Parathyroid adenoma (tissue), 2 donors: ENCODE data around the gene TSEN15.

Experiments used
- H2AFZ ChIP-seq: fragments of 300-600 bp; sonication (generic); one replicate; pipeline ENCODE4 v1.7.0; 2017; ENCODE audit warnings: antibody characterized with exemption, mild to moderate bottlenecking
- H3K27ac ChIP-seq: fragments of 300-600 bp; sonication (generic); one replicate; pipeline ENCODE4 v1.7.0; 2017
- H3K27me3 ChIP-seq: fragments of 300-600 bp; sonication (generic); one replicate; pipeline ENCODE4 v1.7.0; 2017; ENCODE audit warnings: low read length; ENCODE audit not compliant: control insufficient read depth, insufficient read depth
- H3K36me3 ChIP-seq: fragments of 300-600 bp; sonication (generic); one replicate; pipeline ENCODE4 v1.7.0; 2017; ENCODE audit warnings: low read length; ENCODE audit not compliant: control insufficient read depth, insufficient read depth
- H3K4me1 ChIP-seq: fragments of 300-600 bp; sonication (generic); one replicate; pipeline ENCODE4 v1.7.0; 2017; ENCODE audit warnings: control low read depth
- H3K4me2 ChIP-seq: fragments of 300-600 bp; sonication (generic); one replicate; pipeline ENCODE4 v1.7.0; 2017; ENCODE audit warnings: low read length
- H3K4me3 ChIP-seq: fragments of 300-600 bp; sonication (generic); one replicate; pipeline ENCODE4 v1.7.0; 2017; ENCODE audit warnings: low read depth, low read length
- H3K79me2 ChIP-seq: fragments of 300-600 bp; sonication (generic); one replicate; pipeline ENCODE4 v1.7.0; 2017; ENCODE audit warnings: control low read depth
- H3K9ac ChIP-seq: fragments of 300-600 bp; sonication (generic); one replicate; pipeline ENCODE4 v1.7.0; 2017; ENCODE audit warnings: mild to moderate bottlenecking
- H3K9me3 ChIP-seq: fragments of 300-600 bp; sonication (generic); one replicate; pipeline ENCODE4 v1.7.0; 2017; ENCODE audit warnings: low read length; ENCODE audit not compliant: control insufficient read depth
- TF ChIP-seq, protein P1 (sequence below): fragments of 300-600 bp; sonication (generic); IDR thresholded peaks from one replicate; pipeline ENCODE4 v1.7.0; 2017; ENCODE audit warnings: antibody characterized with exemption, mild to moderate bottlenecking
- donor health status: primary hyperparathyroidism.

The TSEN15 gene

GRCh38 chr1:184069675-184070074 is 18.1 kb downstream of the TSEN15 start:
- H3K9me3 ChIP-seq: no peaks in the 10 kb centered on the region
- no peaks in the 10 kb centered on the region for H3K4me1 ChIP-seq
- no peaks in the 10 kb centered on the region for H3K79me2 ChIP-seq
- no peak overlapping the region for H3K27ac ChIP-seq
- no peak overlapping the region for H3K4me2 ChIP-seq
- TF ChIP-seq, protein P1, sequence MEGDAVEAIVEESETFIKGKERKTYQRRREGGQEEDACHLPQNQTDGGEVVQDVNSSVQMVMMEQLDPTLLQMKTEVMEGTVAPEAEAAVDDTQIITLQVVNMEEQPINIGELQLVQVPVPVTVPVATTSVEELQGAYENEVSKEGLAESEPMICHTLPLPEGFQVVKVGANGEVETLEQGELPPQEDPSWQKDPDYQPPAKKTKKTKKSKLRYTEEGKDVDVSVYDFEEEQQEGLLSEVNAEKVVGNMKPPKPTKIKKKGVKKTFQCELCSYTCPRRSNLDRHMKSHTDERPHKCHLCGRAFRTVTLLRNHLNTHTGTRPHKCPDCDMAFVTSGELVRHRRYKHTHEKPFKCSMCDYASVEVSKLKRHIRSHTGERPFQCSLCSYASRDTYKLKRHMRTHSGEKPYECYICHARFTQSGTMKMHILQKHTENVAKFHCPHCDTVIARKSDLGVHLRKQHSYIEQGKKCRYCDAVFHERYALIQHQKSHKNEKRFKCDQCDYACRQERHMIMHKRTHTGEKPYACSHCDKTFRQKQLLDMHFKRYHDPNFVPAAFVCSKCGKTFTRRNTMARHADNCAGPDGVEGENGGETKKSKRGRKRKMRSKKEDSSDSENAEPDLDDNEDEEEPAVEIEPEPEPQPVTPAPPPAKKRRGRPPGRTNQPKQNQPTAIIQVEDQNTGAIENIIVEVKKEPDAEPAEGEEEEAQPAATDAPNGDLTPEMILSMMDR: no peak
- no peak overlapping the region for H3K9ac ChIP-seq
- H3K27me3 ChIP-seq: no peaks in the 10 kb centered on the region
- no peaks in the 10 kb centered on the region for H3K36me3 ChIP-seq
- H2AFZ ChIP-seq: no peak overlapping the region
- no peak overlapping the region for H3K4me3 ChIP-seq

GRCh38 chr1:184072376-184072775 is 20.8 kb downstream of the TSEN15 start:
- Histone ChIP-seq H3K9me3 (no peaks in the 10 kb centered on the region), H3K27me3 (no peaks in the 10 kb centered on the region), H3K9ac (no peak overlapping the region), H3K4me2 (no peak overlapping the region), H3K4me1 (no peaks in the 10 kb centered on the region), H2AFZ (no peak overlapping the region), H3K36me3 (no peaks in the 10 kb centered on the region), H3K4me3 (no peak overlapping the region), H3K79me2 (no peaks in the 10 kb centered on the region), H3K27ac (no peak overlapping the region)
- TF ChIP-seq, protein P1: no peak

- Histone ChIP-seq H3K4me1 (no peaks in the 10 kb centered on the region), H3K9me3 (no peaks in the 10 kb centered on the region), H3K79me2 (no peaks in the 10 kb centered on the region), H3K27ac (no peak overlapping the region), H2AFZ (no peak overlapping the region), H3K27me3 (no peaks in the 10 kb centered on the region), H3K4me3 (no peak overlapping the region), H3K36me3 (no peaks in the 10 kb centered on the region), H3K9ac (no peak overlapping the region), H3K4me2 (no peak overlapping the region)
- TF ChIP-seq, protein P1: no peak
Observed at GRCh38 chr1:184074383-184074782, 22.9 kb downstream of the TSEN15 start.

DNA sequence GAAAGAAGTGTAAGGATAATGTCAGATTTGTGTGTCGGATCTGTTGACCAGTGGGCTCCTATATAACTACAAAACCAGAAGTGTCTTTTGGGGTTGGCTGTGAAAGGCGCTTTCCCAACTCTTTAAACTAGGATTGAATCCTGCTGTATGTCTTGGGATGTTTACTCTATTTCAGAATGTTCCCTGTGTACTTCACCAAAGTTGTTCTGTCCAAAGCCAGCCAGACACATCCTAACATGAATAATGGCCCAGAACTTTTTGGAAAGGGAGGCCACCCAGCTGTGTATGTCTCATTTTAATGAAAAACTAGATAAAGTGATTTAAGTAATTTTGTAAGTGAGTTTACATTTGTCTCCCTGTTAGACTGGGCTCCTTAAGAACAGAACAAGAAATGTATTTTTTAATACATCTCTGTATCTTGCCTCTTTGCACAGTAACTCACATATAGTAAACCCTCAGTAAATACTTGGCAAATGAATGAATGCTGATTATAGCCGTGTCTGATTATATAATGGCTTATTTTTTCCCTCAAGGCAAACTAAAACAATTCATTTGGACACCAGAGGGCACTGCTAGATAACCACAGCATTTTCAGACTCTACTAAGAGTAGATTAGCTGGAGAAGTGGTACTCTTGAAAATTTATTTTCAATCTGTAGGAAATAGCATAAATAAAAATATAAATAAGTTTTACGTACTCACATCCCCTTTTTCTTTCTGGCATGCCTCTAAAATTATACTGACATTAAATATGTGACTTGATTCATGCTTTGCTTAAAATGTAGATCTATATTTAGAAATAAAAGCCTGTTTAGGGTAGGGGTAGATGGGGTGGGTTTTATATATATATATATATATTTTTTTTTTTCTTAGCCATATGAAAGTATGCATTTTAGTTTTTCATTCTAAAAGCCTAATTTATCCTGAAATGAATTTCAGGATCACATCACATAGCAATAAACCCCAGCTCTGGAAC is 23.8 kb downstream of the TSEN15 start:
- Histone ChIP-seq H3K27ac (no peak overlapping the region), H3K9me3 (no peaks in the 10 kb centered on the region), H3K9ac (no peak overlapping the region), H3K27me3 (no peaks in the 10 kb centered on the region), H3K36me3 (no peaks in the 10 kb centered on the region), H3K4me2 (no peak overlapping the region), H3K79me2 (no peaks in the 10 kb centered on the region), H3K4me3 (no peak overlapping the region), H3K4me1 (no peaks in the 10 kb centered on the region), H2AFZ (no peak overlapping the region)
- TF ChIP-seq, protein P1: peak; percentile 53
